Smooth muscle cell (in vitro differentiated cells): ENCODE measurements around the gene DAGLA. TPM values are rescaled to one million over a fixed set of nuclear protein-coding genes. Genes with fewer than 3 reads are reported as not detected.

Source experiments
- DNase-seq: peaks from one replicate; lab custom pipeline; 2025; ENCODE audit not compliant: unreplicated experiment; lab: John Stamatoyannopoulos, UW
- H2AFZ ChIP-seq: fragments of 200-600 bp; sonication (generic); 2 replicates; pipeline ENCODE4 v1.6.0; 2016; ENCODE audit warnings: antibody characterized with exemption, low read depth, mild to moderate bottlenecking
- H3F3A ChIP-seq: fragments of 200-600 bp; sonication (generic); 2 replicates; pipeline ENCODE4 v1.6.0; 2017; ENCODE audit warnings: antibody characterized with exemption, low read depth
- H3K27ac ChIP-seq: fragments of 200-600 bp; sonication (generic); 2 replicates; pipeline ENCODE4 v1.5.1; 2016; ENCODE audit warnings: low read depth, mild to moderate bottlenecking
- H3K27me3 ChIP-seq: fragments of 200-600 bp; sonication (generic); 2 replicates; pipeline ENCODE4 v1.6.1; 2016; ENCODE audit warnings: low read depth, mild to moderate bottlenecking
- H3K36me3 ChIP-seq: fragments of 200-600 bp; sonication (generic); 2 replicates; pipeline ENCODE4 v1.5.1; 2016; ENCODE audit warnings: low read depth
- H3K4me1 ChIP-seq: fragments of 200-600 bp; sonication (generic); 2 replicates; pipeline ENCODE4 v1.5.1; 2016; ENCODE audit warnings: low read depth
- H3K4me2 ChIP-seq: fragments of 200-600 bp; sonication (generic); 2 replicates; pipeline ENCODE4 v1.6.0; 2016; ENCODE audit warnings: mild to moderate bottlenecking
- H3K4me3 ChIP-seq: fragments of 200-600 bp; sonication (generic); 2 replicates; pipeline ENCODE4 v1.5.1; 2016; ENCODE audit warnings: mild to moderate bottlenecking
- H3K79me2 ChIP-seq: fragments of 200-600 bp; sonication (generic); 2 replicates; pipeline ENCODE4 v1.6.0; 2016; ENCODE audit warnings: low read depth, mild to moderate bottlenecking
- H3K9ac ChIP-seq: fragments of 200-600 bp; sonication (generic); 2 replicates; pipeline ENCODE4 v1.6.0; 2016; ENCODE audit warnings: low read depth
- H3K9me3 ChIP-seq: fragments of 200-600 bp; sonication (generic); replicated peaks from 2 replicates; pipeline ENCODE4 v1.5.1; 2016; ENCODE audit warnings: low read depth
- H4K20me1 ChIP-seq: fragments of 200-600 bp; sonication (generic); 2 replicates; pipeline ENCODE4 v1.6.0; 2016; ENCODE audit warnings: low read depth
- CTCF ChIP-seq: fragments of 200-600 bp; sonication (generic); IDR thresholded peaks from 2 replicates; pipeline ENCODE4 v1.5.1; 2017; ENCODE audit warnings: borderline replicate concordance, mild to moderate bottlenecking, antibody characterized with exemption; ENCODE audit not compliant: insufficient read depth, poor library complexity, severe bottlenecking
- WGBS: methylation state at CpG from one replicate; pipeline ENCODE4 v1.1.7; 2016; ENCODE audit warnings: low lambda C conversion rate; 5-methylcytosine and 5-hydroxymethylcytosine counted together
- polyA plus RNA-seq: library from polyadenylated mRNA; unstranded; fragments of >200 nt; fragmentation: Nextera tagmentation; extraction: Ambion mirVana; gene quantifications from 2 replicates; pipeline ENCODE4 v1.2.1, GENCODE V29; 2016
- total RNA-seq: library from RNA; depleted of rRNA; stranded (reverse); fragments of >200 nt; gene quantifications from 2 replicates; pipeline ENCODE4 v1.2.3, GENCODE V29; 2014

Gene DAGLA
- total and polyA plus RNA-seq, 2 experiments from 2014 or later: 1.3 to 3.9 TPM

DNA sequence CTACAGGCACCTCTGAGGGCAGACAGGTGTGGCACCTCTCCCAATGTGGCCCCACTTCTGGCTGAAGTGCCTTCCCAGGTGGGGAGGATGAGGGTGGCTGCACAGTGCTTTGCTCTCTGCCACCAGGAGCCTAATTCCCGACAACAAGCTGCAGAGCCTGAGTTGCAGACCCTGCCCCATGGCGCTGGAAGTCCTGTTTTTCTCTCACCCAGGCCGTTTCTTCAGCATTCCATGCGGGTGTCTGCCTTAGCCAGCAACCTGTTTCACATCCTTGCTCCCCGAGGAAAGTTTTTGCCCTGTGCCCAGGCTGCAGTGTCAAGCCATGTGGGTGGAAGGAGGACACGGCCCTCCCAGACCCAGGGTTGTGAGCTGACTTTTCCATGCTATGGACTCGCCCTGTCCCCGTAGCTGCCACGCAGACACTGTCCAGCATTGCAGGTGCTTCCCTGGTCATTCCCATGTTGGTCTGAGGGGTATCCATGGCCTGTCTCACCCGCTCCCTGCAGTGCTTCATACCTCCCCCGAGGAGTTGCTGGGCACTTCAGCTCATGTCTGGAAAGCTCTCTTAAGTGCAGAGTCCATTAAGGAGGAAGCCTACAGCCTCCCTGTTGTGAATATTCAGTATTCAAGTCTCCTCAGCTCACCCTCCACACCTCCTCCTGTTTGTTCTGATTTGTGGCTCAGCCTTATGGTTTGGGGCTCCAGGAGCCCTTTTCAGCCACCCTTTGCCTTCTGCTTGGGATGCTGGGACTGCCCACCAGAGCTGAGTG is 2.9 kb downstream of the DAGLA start:
- Histone ChIP-seq H3K27me3 (no peaks in the 10 kb centered on the region), H3K36me3 (no peaks in the 10 kb centered on the region), H3F3A (peaks cover 6% of the 10 kb centered on the region), H2AFZ (no peak overlapping the region), H3K79me2 (no peaks in the 10 kb centered on the region), H3K4me2 (no peak overlapping the region), H3K27ac (no peak overlapping the region), H3K4me1 (peaks cover 8% of the 10 kb centered on the region), H3K9ac (no peak overlapping the region), H3K9me3 (no peaks in the 10 kb centered on the region), H3K4me3 (no peak overlapping the region), H4K20me1 (no peaks in the 10 kb centered on the region)
- DNase-seq: no peak
- no peak for TF ChIP-seq CTCF
- 90% methylated on average over 11 of the region's 11 CpGs for WGBS

DNA sequence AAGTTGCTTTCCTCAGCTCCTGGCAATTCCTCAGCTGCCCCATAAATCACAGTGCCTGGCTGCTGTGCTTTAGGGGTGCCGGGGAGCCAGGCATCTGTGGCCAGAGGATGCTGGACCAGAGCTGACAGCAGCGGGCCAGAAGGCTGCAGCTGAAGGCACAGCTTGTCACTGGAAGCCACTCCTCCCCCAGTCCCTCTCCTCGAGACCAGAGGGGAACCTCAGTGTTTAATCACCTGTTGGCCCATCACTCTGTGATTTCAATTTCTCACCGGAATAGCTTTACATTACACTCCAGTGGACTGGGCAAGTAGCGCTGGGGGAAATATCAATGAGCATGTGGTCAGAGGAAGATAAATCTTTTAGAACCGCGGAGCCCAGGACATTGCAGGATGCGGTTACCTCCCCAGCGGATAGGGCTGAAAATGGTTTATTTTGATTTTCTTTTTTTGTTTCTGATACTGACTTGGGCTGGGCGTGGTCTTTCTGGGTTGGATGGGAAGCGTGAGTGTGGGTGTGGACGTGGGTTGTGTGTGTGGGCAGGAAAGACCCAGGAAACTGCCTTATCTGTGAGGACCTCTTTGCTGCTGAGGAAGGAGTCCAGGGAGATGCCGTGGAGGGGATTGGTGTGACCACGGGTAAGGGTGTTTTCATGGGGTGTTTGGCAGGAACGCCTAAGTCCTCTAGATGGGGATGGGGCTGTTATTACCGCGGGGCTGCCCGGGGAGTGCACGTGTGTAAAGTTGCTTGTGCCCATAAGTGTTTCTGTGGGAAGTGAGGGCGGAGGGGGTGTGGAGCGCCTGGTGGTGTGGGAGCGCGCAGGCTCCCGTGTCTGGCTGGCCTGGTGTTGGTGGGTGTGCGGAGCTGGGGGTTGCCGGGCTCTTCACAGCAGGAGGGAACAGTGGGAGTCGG is 4.0 kb downstream of the DAGLA start:
- Histone ChIP-seq H3K36me3 (no peaks in the 10 kb centered on the region), H3K4me1 (peaks cover 8% of the 10 kb centered on the region), H3K79me2 (no peaks in the 10 kb centered on the region), H2AFZ (no peak overlapping the region), H4K20me1 (peaks cover 3% of the 10 kb centered on the region), H3K27ac (no peak overlapping the region), H3K4me3 (no peak overlapping the region), H3K9me3 (no peaks in the 10 kb centered on the region), H3K27me3 (no peaks in the 10 kb centered on the region), H3K4me2 (no peak overlapping the region), H3K9ac (no peak overlapping the region), H3F3A (no peaks in the 10 kb centered on the region)
- DNase-seq: no peak
- no peak for TF ChIP-seq CTCF
- 80% methylated on average over 27 of the region's 27 CpGs for WGBS

DNA sequence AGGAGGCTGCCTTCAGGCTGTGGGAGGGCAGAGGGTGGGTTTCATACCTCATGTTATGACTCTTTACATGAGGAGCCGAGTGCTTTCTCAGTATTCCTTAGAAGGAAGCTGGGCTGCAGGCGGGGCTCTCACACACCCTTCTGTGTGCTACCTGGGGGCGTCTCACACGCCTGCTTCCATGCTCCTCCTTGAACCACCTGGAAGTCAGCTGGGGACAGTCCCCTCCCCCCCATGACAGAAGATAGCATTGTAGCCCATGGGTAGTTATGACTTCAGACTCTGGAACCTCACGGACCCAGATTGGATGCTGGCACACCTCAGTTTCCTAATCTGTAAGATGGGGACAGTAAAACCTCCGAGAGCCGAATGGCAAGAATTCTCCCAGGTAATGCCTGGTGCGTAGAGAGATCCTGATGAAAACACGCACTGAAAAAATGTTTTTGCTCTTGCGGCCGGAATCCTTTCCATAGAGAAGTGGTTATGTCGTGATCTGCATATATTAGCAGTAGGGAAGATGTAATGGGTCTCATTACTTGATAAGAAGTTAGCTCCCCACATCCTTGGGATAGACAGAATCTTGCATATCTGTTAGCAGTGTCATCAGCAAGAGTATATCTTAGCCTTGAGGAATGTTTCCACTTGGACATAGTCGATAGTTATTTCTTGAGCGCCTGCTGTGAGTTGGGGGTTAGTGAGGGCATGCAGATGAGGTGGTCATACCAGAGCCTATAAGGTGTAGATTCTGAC is 4.9 kb downstream of the DAGLA start:
- Histone ChIP-seq H3K4me2 (no peak overlapping the region), H3K9ac (no peak overlapping the region), H3K36me3 (no peaks in the 10 kb centered on the region), H3K4me3 (no peak overlapping the region), H3K27ac (no peak overlapping the region), H4K20me1 (peaks cover 3% of the 10 kb centered on the region), H2AFZ (no peak overlapping the region), H3K4me1 (peaks cover 4% of the 10 kb centered on the region), H3K79me2 (no peaks in the 10 kb centered on the region), H3K9me3 (no peaks in the 10 kb centered on the region), H3F3A (no peaks in the 10 kb centered on the region), H3K27me3 (no peaks in the 10 kb centered on the region)
- WGBS: 84% methylated on average over 14 of the region's 14 CpGs
- no peak for DNase-seq
- TF ChIP-seq CTCF: no peak
